Type B pancreatic cell (in vitro differentiated cells): ENCODE results near the gene ABCB1. TPM values are rescaled to one million over a fixed set of nuclear protein-coding genes. Genes with fewer than 3 reads are reported as not detected.
A peak's percentile ranks its signal among the peaks of the same experiment; 100 is the strongest.

Source experiments
- DNase-seq: peaks from one replicate; pipeline ENCODE4 v3.0.0; 2021; ENCODE audit warnings: mixed read lengths; ENCODE audit not compliant: unreplicated experiment; ENCODE audit errors: extremely low spot score
- H3K27ac Mint-ChIP-seq: 2 replicates; pipeline ENCODE4 v1.8.0; 2021; ENCODE audit warnings: mild to moderate bottlenecking, mixed read lengths
- H3K27me3 Mint-ChIP-seq: 2 replicates; pipeline ENCODE4 v1.8.0; 2021; ENCODE audit warnings: mixed read lengths
- H3K36me3 Mint-ChIP-seq: 2 replicates; pipeline ENCODE4 v1.8.0; 2021; ENCODE audit warnings: mixed read lengths
- H3K4me1 Mint-ChIP-seq: one replicate; pipeline ENCODE4 v1.8.0; 2021; ENCODE audit warnings: mixed read lengths; ENCODE audit not compliant: unreplicated experiment
- H3K4me3 Mint-ChIP-seq: 2 replicates; pipeline ENCODE4 v1.8.0; 2021; ENCODE audit warnings: mild to moderate bottlenecking, mixed read lengths
- H3K9me3 Mint-ChIP-seq: 2 replicates; pipeline ENCODE4 v1.8.0; 2021; ENCODE audit warnings: mixed read lengths
- CTCF ChIP-seq: fragments of 200-600 bp; sonication (generic); conservative IDR thresholded peaks from 2 replicates; pipeline ENCODE4 v1.5.0; 2021; ENCODE audit warnings: antibody characterized with exemption, mild to moderate bottlenecking
- long read RNA-seq: library from polyadenylated mRNA; unstranded; transcript quantifications from one replicate; pipeline ENCODE4 v2.0.0, GENCODE V29; 2020
- total RNA-seq: library from RNA; stranded (reverse); gene quantifications from 2 replicates; pipeline ENCODE4 v1.2.1, GENCODE V29; 2021; ENCODE audit warnings: low replicate concordance

ABCB1 gene
- total RNA-seq = 31.3 and 65.7 TPM in 2 replicates
- long read RNA-seq, full-length matches to known transcripts = 22 of 72 reads
- long read RNA-seq, partial matches to known transcripts = 41 of 72 reads
- long read RNA-seq, other reads (novel, unspliced or antisense) = 9 of 72 reads

- TF ChIP-seq CTCF = no peak
- H3K27ac Mint-ChIP-seq = no peak within 1 kb of the TSS
- H3K36me3 Mint-ChIP-seq = no peaks in the 10 kb centered on the region
- peak within 1 kb of the TSS; percentile 84 for H3K4me3 Mint-ChIP-seq
- H3K9me3 Mint-ChIP-seq = no peaks in the 10 kb centered on the region
- H3K27me3 Mint-ChIP-seq = peaks cover 82% of the 10 kb centered on the region
- peaks cover 5% of the 10 kb centered on the region for H3K4me1 Mint-ChIP-seq
- DNase-seq = peak; percentile 67
Measured at GRCh38 chr7:87600130-87601124, at the start of gene ABCB1. Gene ABCB1, minus strand, starts transcription at chr7:87600884. Its CDS starts 700 bp downstream, at chr7:87600184.

DNA sequence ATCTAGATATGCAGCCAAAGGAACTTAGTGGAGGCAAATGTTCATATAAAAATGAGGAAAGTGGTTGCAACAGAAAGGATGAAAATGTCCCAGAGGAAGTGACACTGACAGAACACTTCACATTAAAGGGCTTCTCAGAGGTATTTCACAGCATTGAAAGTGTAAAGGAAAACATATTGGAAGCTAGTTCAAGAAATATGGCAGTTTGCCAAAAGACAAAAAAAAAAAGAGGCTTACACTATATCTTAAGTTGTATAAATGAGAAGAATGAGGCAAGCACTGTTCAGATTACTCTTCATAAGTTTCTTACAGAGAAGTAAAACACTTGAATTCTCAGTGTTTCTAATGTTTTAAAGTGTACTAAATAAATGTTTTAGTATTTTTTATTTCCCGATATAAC is 47.6 kb upstream of the ABCB1 start:
- no peak for DNase-seq
- Mint-ChIP-seq H3K36me3 (no peaks in the 10 kb centered on the region), H3K27ac (no peak overlapping the region), H3K27me3 (no peaks in the 10 kb centered on the region), H3K9me3 (no peaks in the 10 kb centered on the region), H3K4me3 (no peak overlapping the region), H3K4me1 (no peaks in the 10 kb centered on the region)
- TF ChIP-seq CTCF = no peak

- TF ChIP-seq CTCF = no peak
- H3K4me3 Mint-ChIP-seq = no peak overlapping the region
- H3K4me1 Mint-ChIP-seq = no peaks in the 10 kb centered on the region
- no peaks in the 10 kb centered on the region for H3K27me3 Mint-ChIP-seq
- no peaks in the 10 kb centered on the region for H3K36me3 Mint-ChIP-seq
- no peaks in the 10 kb centered on the region for H3K9me3 Mint-ChIP-seq
- no peak for DNase-seq
- H3K27ac Mint-ChIP-seq = no peak overlapping the region
Measured at GRCh38 chr7:87645446-87645845, 44.8 kb upstream of the ABCB1 start.

GRCh38 chr7:87635921-87636320 is 35.2 kb upstream of the ABCB1 start:
- Mint-ChIP-seq H3K4me3 (no peak overlapping the region), H3K9me3 (no peaks in the 10 kb centered on the region), H3K4me1 (no peaks in the 10 kb centered on the region), H3K27me3 (peaks cover 10% of the 10 kb centered on the region), H3K27ac (no peak overlapping the region), H3K36me3 (no peaks in the 10 kb centered on the region)
- DNase-seq = no peak
- TF ChIP-seq CTCF = no peak

- Mint-ChIP-seq H3K9me3 (no peaks in the 10 kb centered on the region), H3K27me3 (peaks cover 46% of the 10 kb centered on the region), H3K27ac (peak overlapping the region; percentile 48), H3K4me3 (peak overlapping the region; percentile 90), H3K36me3 (no peaks in the 10 kb centered on the region), H3K4me1 (peaks cover 8% of the 10 kb centered on the region)
- TF ChIP-seq CTCF = no peak
- no peak for DNase-seq
Measured at GRCh38 chr7:87628780-87629569, 28.3 kb upstream of the ABCB1 start.
